H1 (cell line): ENCODE results near the gene SLC37A3. TPM values are rescaled to one million over a fixed set of nuclear protein-coding genes. Genes with fewer than 3 reads are reported as not detected.
"Not testable (repeated sequence)": the region's sequence is repeated elsewhere in the genome, so short reads cannot be mapped to it uniquely, and the experiment has no call there.

Source experiments
- CTCF ChIA-PET: fragments of 300-600 bp; sonication (Branson Sonifier 250); formaldehyde crosslinking; loops from one replicate; lab custom pipeline; 2021; ENCODE audit not compliant: partially characterized antibody; lab: Charles Lee
- POLR2A ChIA-PET: fragments of 300-600 bp; sonication (Branson Sonifier 250); formaldehyde crosslinking; loops from one replicate; lab custom pipeline; 2021; ENCODE audit warnings: inconsistent platforms; ENCODE audit not compliant: partially characterized antibody; lab: Charles Lee
- DNase-seq, 2 experiments: peaks; one replicate each; pipeline versions ENCODE4 v3.0.0 to v3.0.0-alpha.2; 2010 to 2022; ENCODE audit warnings: low spot score in 2 of 2, low read depth in 1 of 2, mixed read lengths in 1 of 2
- FAIRE-seq: peaks from 2 replicates; lab custom pipeline; 2011; peaks lifted over from hg19 to GRCh38; lab: Jason Lieb, UNC
- H2AFZ ChIP-seq: 2 replicates; pipeline ENCODE4 v1.8.1; 2012; ENCODE audit warnings: low read length, inconsistent platforms
- H2AK5ac ChIP-seq: 2 replicates; pipeline ENCODE4 v1.6.1; 2013; ENCODE audit warnings: low read depth, low read length
- H2BK120ac ChIP-seq: replicated peaks from 2 replicates; pipeline ENCODE3; 2013; ENCODE audit warnings: low read depth, low read length, inconsistent platforms
- H2BK12ac ChIP-seq: 2 replicates; pipeline ENCODE4 v1.6.1; 2013; ENCODE audit warnings: low read depth, low read length
- H2BK15ac ChIP-seq: 2 replicates; pipeline ENCODE4 v1.6.1; 2013; ENCODE audit warnings: low read length
- H2BK20ac ChIP-seq: 2 replicates; pipeline ENCODE4 v1.6.1; 2013; ENCODE audit warnings: low read length
- H2BK5ac ChIP-seq: 2 replicates; pipeline ENCODE4 v1.6.1; 2013; ENCODE audit warnings: low read depth, low read length
- H3K14ac ChIP-seq: 2 replicates; pipeline ENCODE4 v1.6.1; 2013; ENCODE audit warnings: inconsistent platforms; ENCODE audit not compliant: insufficient read length
- H3K18ac ChIP-seq: 2 replicates; pipeline ENCODE4 v1.6.1; 2013; ENCODE audit warnings: low read length; ENCODE audit errors: extremely low read depth
- H3K23ac ChIP-seq: 2 replicates; pipeline ENCODE4 v1.6.1; 2013; ENCODE audit warnings: inconsistent platforms; ENCODE audit not compliant: insufficient read length
- H3K23me2 ChIP-seq: 2 replicates; pipeline ENCODE4 v1.6.1; 2013; ENCODE audit warnings: low read depth, low read length
- H3K27ac ChIP-seq: 2 replicates; pipeline ENCODE4 v1.6.1; 2011; ENCODE audit warnings: low read depth, low read length, inconsistent platforms
- H3K27me3 ChIP-seq, 4 experiments: replicated peaks in 1 of 4; 1 replicate in 1 of 4; 2 replicates in 3 of 4; pipeline versions ENCODE4 v1.6.1 to v1.8.1; 2011 to 2013; ENCODE audit warnings: low read length in 3 of 4, mild to moderate bottlenecking in 3 of 4, inconsistent platforms in 2 of 4, mixed read lengths in 2 of 4, moderate library complexity in 1 of 4; ENCODE audit not compliant: control insufficient read depth in 3 of 4, insufficient read depth in 3 of 4; ENCODE audit errors: extremely low read depth in 1 of 4
- H3K36me3 ChIP-seq, 4 experiments: 2 replicates each; pipeline versions ENCODE4 v1.6.1 to v1.8.1; 2011 to 2013; ENCODE audit warnings: mild to moderate bottlenecking in 4 of 4, low read length in 3 of 4, moderate library complexity in 2 of 4, control low read depth in 1 of 4, inconsistent platforms in 1 of 4; ENCODE audit not compliant: insufficient read depth in 4 of 4, control insufficient read depth in 2 of 4
- H3K4ac ChIP-seq: replicated peaks from 2 replicates; pipeline ENCODE3; 2013; ENCODE audit warnings: low read length, low read depth, mixed read lengths, inconsistent platforms; ENCODE audit not compliant: insufficient read length
- H3K4me1 ChIP-seq, 4 experiments: replicated peaks in 1 of 4; 1 replicate in 1 of 4; 2 replicates in 3 of 4; pipeline versions ENCODE4 v1.6.1 to v1.8.1; 2011 to 2013; ENCODE audit warnings: low read length in 3 of 4, inconsistent platforms in 2 of 4, mixed read lengths in 1 of 4; ENCODE audit not compliant: insufficient read depth in 4 of 4, control insufficient read depth in 3 of 4
- H3K4me2 ChIP-seq, 2 experiments: 2 replicates each; pipeline versions ENCODE4 v1.6.1 to v1.8.1; 2011 to 2013; ENCODE audit warnings: low read depth in 2 of 2, low read length in 2 of 2, control low read depth in 1 of 2, inconsistent platforms in 1 of 2, mild to moderate bottlenecking in 1 of 2; ENCODE audit not compliant: insufficient read depth in 1 of 2
- H3K4me3 ChIP-seq, 4 experiments: fragments of 200-600, 300-600 bp in 1 of 4; sonication (generic), shearing (Covaris generic), sonication (Bioruptor Twin) in 1 of 4; 2 replicates each; pipeline versions ENCODE4 v1.5.1 to v1.8.1; 2011 to 2016; ENCODE audit warnings: low read length in 4 of 4, low read depth in 3 of 4, control low read depth in 2 of 4, inconsistent platforms in 2 of 4, mild to moderate bottlenecking in 2 of 4, mixed read lengths in 1 of 4, moderate library complexity in 1 of 4; ENCODE audit not compliant: insufficient read depth in 2 of 4; ENCODE audit errors: extremely low read depth in 1 of 4
- H3K56ac ChIP-seq: replicated peaks from 2 replicates; pipeline ENCODE3; 2013; ENCODE audit warnings: low read depth, mild to moderate bottlenecking, mixed read lengths, low read length, inconsistent platforms; ENCODE audit not compliant: insufficient read length
- H3K79me1 ChIP-seq: 2 replicates; pipeline ENCODE4 v1.6.1; 2013; ENCODE audit warnings: low read depth, low read length, control low read depth
- H3K79me2 ChIP-seq, 2 experiments: 2 replicates each; pipeline versions ENCODE4 v1.6.1 to v1.8.1; 2012 to 2013; ENCODE audit warnings: low read length in 2 of 2, mild to moderate bottlenecking in 2 of 2, inconsistent platforms in 1 of 2; ENCODE audit not compliant: insufficient read depth in 2 of 2, control insufficient read depth in 1 of 2
- H3K9ac ChIP-seq, 4 experiments: replicated peaks in 1 of 4; 1 replicate in 1 of 4; 2 replicates in 3 of 4; pipeline versions ENCODE4 v1.6.1 to v1.8.1; 2011 to 2013; ENCODE audit warnings: low read depth in 3 of 4, low read length in 3 of 4, control low read depth in 2 of 4, mild to moderate bottlenecking in 2 of 4, moderate library complexity in 2 of 4, inconsistent platforms in 1 of 4; ENCODE audit errors: extremely low read depth in 1 of 4
- H3K9me3 ChIP-seq, 2 experiments: 2 replicates each; pipeline versions ENCODE4 v1.6.1 to v1.8.1; 2012 to 2013; ENCODE audit warnings: mild to moderate bottlenecking in 2 of 2, moderate library complexity in 2 of 2, control low read depth in 1 of 2, inconsistent platforms in 1 of 2, low read depth in 1 of 2, low read length in 1 of 2, mixed read lengths in 1 of 2; ENCODE audit not compliant: insufficient read depth in 2 of 2
- H4K20me1 ChIP-seq, 2 experiments: replicated peaks in 1 of 2; 2 replicates each; pipeline versions ENCODE3 to v1.8.1; 2011 to 2013; ENCODE audit warnings: inconsistent platforms in 2 of 2, low read length in 2 of 2, mild to moderate bottlenecking in 1 of 2; ENCODE audit not compliant: insufficient read depth in 2 of 2, control insufficient read depth in 1 of 2
- H4K5ac ChIP-seq: 2 replicates; pipeline ENCODE4 v1.6.1; 2013; ENCODE audit warnings: low read length, low read depth, mixed read lengths, inconsistent platforms; ENCODE audit not compliant: insufficient read length
- H4K8ac ChIP-seq: 2 replicates; pipeline ENCODE4 v1.8.0; 2013; ENCODE audit warnings: mild to moderate bottlenecking, moderate library complexity, low read length, inconsistent platforms; ENCODE audit not compliant: insufficient read depth; ENCODE audit errors: extremely low read depth
- H4K91ac ChIP-seq: replicated peaks from 2 replicates; pipeline ENCODE3; 2013; ENCODE audit warnings: low read length, mixed read lengths, inconsistent platforms; ENCODE audit not compliant: insufficient read length
- WGBS, 2 experiments: shearing (Covaris generic) in 1 of 2; methylation state at CpG; one replicate each; pipeline versions ENCODE4 v1.1.6 to v1.1.7; 2013 to 2015; ENCODE audit warnings: low lambda C conversion rate in 2 of 2, mixed read lengths in 2 of 2, inconsistent platforms in 1 of 2, low coverage in 1 of 2, missing lambda C conversion rate in 1 of 2; ENCODE audit not compliant: insufficient replicate concordance in 2 of 2, insufficient coverage in 1 of 2, insufficient read length in 1 of 2; ENCODE audit errors: extremely low coverage in 1 of 2, missing lambda C conversion rate in 1 of 2; 5-methylcytosine and 5-hydroxymethylcytosine counted together
- polyA plus RNA-seq, 7 experiments: library from polyadenylated mRNA; depleted of rRNA in 3 of 7; stranded (reverse) in 5 of 7; unstranded in 2 of 7; fragments of >200 nt in 5 of 7; fragments of 200-250 nt in 2 of 7; gene quantifications; 1 replicate in 5 of 7; 2 replicates in 1 of 7; 4 replicates in 1 of 7; pipeline versions ENCODE4 v1.2.1 to v1.2.3, GENCODE V29; 2011 to 2013; ENCODE audit warnings: missing spikeins in 2 of 7, mixed read lengths in 2 of 7
- total RNA-seq: library from RNA; stranded (reverse); fragmentation: NEBNext Ultra II Directional; extraction: Animal tissue kit (Norgen Biotek cat#: 25700); gene quantifications from 2 replicates; pipeline ENCODE4 v1.2.1, GENCODE V29; 2021

Gene SLC37A3
- total and polyA plus RNA-seq, 2 of the 8 experiments (the other 6 are each of a cell fraction or from before 2014, with no cell fraction given) = 58.2 to 71.0 TPM

GRCh38 chr7:140418156-140418472, 19.8 kb upstream of the SLC37A3 start:
- H4K91ac ChIP-seq, H3K56ac ChIP-seq, H3K4me1 ChIP-seq, H2BK5ac ChIP-seq, H3K14ac ChIP-seq, H3K23me2 ChIP-seq, H4K20me1 ChIP-seq, H3K4me2 ChIP-seq, H3K79me1 ChIP-seq, H3K79me2 ChIP-seq, H3K4ac ChIP-seq, H4K8ac ChIP-seq, H3K18ac ChIP-seq, H3K4me3 ChIP-seq, H3K36me3 ChIP-seq, H2AFZ ChIP-seq, H3K9me3 ChIP-seq, H4K5ac ChIP-seq, H2BK15ac ChIP-seq, FAIRE-seq, H2BK20ac ChIP-seq, H2AK5ac ChIP-seq, H3K9ac ChIP-seq, H2BK12ac ChIP-seq, H3K27ac ChIP-seq, H3K23ac ChIP-seq, H2BK120ac ChIP-seq, DNase-seq, H3K27me3 ChIP-seq: not testable (repeated sequence)
- POLR2A ChIA-PET = interaction anchor here (0.6 to 1.5 kb wide), 2 partner anchors 10 to 749 kb away, joined by 3 read pairs; no protein-coding TSS in a partner anchor
- WGBS, 2 experiments = 80% methylated on average over 1 of the region's 5 CpGs; no CpG with 5 or more reads in 1 of the 2 experiments
- CTCF ChIA-PET = interaction anchor here (0.6 to 2.0 kb wide), 6 partner anchors 23 to 271 kb away, joined by 3 to 8 read pairs (median 4); no protein-coding TSS in a partner anchor
